ENCODE measurements around the gene NNT.
"Not testable (repeated sequence)": the region's sequence is repeated elsewhere in the genome, so short reads cannot be mapped to it uniquely, and the experiment has no call there.

NNT gene

GRCh38 chr5:43631182-43631910 is 28.4 kb downstream of the NNT start:
- peak; percentile 67 for DNase-seq (ENCODE audit: low read depth)

DNA sequence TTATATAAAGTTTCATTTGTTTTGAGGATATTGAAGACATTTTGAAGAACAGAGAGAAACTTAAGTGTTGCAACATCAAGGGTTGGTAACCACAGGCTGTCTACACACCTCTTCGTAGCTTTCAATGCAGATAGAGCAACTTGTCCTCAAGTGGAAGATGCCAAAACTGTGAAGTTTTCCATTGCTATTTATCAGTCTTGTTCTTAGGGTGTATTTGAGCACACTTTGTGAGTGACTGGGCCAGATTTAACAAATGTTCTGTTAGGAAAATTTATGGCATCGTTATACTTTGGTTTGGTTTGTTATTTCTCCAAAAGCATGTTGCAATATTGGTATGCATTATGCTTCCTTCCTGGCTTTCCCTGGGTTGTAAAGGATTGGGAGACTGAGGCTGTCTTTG is 31.6 kb downstream of the NNT start:
- DNase-seq (ENCODE audit: low read depth): no peak

GRCh38 chr5:43635374-43635773 is 32.4 kb downstream of the NNT start:
- no peak for DNase-seq (ENCODE audit: low read depth)

DNA sequence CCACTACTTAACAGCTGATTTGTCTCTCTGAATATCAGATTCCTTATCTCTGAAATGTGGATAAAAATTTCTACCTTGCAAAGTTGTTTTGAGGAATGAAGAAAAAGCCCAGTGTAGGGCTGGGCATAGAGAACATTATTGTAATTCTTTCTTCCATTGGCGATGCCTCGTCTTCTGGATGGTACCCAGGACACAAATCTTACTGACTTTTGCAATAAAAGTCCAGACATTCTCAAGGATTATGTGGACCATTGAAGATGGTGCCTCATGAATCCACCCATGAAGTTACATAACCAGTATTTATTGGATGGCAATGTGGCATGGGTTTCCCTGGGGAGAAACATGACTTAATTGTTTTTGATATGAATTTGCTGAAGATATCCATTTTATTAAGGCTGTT is 33.1 kb downstream of the NNT start:
- DNase-seq (ENCODE audit: low read depth): no peak

- DNase-seq (ENCODE audit: low read depth): no peak
Measured at GRCh38 chr5:43637416-43637815, 34.4 kb downstream of the NNT start.

- no peak for DNase-seq (ENCODE audit: low read depth)
Measured at GRCh38 chr5:43638107-43638506, 35.1 kb downstream of the NNT start.

- no peak for DNase-seq (ENCODE audit: low read depth)
Measured at GRCh38 chr5:43638546-43638945, 35.6 kb downstream of the NNT start.

DNA sequence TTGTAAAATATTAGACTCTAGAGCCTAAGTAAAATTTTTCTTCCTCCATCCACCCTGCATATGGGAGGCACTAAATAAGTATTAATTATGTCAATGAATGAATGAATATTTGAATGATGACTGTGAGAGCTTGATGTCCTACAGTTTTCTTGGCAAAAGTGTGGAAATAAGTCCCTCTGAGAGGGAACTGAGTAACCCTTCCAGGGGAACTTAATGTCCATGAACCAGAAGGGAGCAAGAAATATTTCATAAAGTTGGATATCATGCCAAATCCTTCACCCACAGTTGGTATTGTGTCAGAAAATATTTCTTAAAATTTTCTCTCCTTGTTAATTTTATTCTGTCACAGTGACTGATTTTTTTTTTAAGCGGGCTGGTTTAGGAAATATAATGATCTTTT is 36.6 kb downstream of the NNT start:
- DNase-seq (ENCODE audit: low read depth): no peak

- no peak for DNase-seq (ENCODE audit: low read depth)
Measured at GRCh38 chr5:43642428-43642827, 39.4 kb downstream of the NNT start.

GRCh38 chr5:43643327-43643726 is 40.3 kb downstream of the NNT start:
- DNase-seq (ENCODE audit: low read depth): no peak

DNA sequence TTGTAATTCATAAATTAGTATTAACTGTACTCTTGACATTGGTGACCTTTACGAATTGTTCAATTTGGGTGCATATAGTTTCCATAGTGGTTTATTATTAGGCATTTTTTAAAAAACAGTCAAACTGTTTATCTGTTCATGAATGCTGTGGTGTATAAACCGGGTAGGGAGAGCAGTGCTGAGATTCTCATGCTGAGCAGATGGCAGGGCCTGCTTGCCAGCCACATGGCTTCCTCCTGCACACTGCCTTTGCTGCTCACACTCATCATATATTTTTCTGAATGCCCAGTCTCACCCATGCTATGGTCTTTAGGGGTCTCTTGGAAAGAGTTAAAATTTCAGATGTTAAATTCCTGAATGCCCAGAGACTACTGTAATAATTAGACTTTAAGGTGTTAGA is 40.8 kb downstream of the NNT start:
- DNase-seq (ENCODE audit: low read depth): no peak

DNA sequence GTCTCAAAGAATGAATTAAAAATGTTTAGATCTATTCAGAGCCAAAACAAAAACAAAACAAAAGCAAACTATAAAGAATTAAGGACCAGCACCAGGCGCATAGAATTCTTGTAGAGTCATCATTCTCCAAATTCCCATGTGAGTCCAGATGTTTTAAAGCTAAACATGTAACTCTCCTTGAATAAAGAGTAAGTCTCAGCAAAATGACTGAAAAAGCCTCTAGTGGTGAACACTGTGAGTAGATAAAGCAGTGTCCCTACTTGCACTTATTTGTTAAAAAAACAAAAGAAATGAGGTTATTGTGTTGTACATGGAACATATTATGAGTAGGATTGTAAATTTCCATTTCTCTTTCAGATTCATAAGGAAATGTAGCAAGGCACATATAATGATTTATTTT is 44.0 kb downstream of the NNT start:
- DNase-seq (ENCODE audit: low read depth): no peak

- DNase-seq (ENCODE audit: low read depth): no peak
Measured at GRCh38 chr5:43647789-43648188, 44.8 kb downstream of the NNT start.

- DNase-seq (ENCODE audit: low read depth): peak; percentile 24
Measured at GRCh38 chr5:43648499-43649124, 45.6 kb downstream of the NNT start.

DNA sequence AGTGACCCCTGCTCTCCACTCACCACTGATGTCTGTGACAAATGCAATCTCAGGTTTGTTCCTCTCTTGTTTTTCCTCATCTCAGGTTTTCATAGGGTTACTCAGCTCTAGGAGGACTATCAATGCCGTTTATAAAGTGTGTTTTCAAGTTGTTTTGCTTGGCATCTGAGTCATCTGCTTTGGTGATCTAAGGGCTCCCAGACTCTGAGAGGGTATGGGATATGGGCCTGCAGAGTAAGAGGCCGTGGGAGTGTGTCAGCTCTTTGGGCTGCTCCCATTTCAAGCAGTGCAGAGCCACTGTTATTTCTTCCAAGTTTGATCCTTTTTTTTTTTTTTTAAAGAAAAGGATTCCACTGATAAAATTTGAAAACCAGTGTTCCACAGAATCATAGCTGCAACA is 46.3 kb downstream of the NNT start:
- DNase-seq (ENCODE audit: low read depth): no peak

DNA sequence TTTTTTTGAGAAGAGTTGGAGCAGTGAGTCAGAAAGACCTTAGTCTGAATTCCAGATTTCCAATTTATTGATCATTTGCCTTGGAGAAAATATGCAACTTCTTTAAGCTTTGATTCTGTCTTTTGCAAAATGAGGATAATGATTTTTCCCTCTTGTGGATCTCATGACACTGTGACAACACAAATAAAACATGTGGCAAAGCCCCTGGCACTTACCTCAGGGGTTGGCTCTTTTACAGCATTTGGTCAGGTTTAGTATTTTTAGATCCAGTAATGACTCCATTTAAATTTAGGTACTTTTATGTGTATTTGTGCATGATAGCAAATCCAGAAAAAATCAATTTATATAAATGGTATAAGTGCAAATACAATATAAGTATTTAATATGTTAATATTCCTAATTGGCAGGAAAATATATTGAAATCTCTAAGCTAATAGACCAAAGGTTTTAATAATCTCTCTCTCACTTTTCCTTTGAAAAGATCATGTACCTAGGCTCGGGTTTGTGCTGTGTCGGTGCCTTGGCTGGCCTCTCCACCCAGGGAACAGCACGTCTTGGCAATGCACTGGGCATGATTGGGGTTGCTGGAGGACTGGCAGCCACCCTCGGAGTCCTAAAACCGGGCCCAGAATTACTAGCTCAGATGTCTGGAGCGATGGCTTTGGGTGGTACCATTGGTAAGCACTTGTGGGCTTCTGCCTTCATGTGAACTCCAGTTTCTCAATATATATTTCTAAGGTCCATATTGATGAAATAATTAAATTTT is 49.7 kb downstream of the NNT start:
- DNase-seq (ENCODE audit: low read depth): no peak

DNA sequence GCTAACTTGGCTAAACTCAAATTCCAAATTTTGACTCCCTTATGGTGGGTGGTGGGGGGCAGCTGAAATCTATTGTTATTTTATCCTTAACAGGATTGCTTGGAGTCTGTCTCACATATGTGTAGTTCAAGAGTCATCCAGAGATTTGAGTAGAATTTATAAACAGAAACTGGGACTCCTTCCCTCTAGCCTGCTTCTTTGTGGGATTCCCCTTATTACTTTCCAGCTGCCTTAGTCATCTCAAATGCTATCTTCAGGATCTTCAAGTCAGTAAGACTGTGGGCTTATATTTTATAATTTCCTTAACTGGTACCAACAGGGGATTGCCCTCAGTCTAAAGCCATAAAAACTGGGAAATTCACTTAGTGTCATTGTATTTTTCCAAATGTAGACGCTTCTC is 55.5 kb downstream of the NNT start:
- DNase-seq (ENCODE audit: low read depth): peak; percentile 50

DNA sequence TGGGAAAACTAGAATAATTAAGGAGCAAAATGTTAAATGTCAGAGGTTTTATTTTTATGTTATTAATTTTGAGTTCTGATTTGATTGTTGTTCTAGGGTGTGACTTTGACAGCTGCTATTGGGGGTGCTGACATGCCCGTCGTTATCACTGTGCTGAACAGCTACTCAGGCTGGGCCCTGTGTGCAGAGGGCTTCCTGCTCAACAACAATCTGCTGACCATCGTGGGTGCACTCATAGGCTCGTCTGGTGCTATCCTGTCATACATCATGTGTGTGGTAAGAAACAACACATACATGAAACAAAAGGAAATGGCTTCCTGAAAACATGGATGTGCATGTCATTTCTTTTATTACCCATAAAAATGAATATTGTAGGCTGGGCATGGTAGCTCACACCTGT is 56.1 kb downstream of the NNT start:
- no peak for DNase-seq (ENCODE audit: low read depth)

DNA sequence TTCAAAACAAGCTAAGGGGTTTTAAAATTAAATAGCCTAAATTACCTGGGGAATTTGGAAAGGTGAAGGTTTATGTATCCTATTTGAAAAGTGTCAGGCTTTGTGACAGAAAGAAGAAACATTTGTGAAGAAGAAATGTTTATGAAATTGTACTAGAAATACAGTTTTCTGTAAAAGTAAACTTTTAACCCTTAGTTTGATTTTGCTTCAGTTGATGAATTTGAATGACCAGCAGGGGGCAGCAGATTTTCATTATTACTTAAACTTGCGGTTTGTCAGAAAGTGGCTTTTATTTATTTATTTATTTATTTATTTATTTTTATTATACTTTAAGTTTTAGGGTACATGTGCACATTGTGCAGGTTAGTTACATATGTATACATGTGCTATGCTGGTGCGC is 58.1 kb downstream of the NNT start:
- no peak for DNase-seq (ENCODE audit: low read depth)

DNA sequence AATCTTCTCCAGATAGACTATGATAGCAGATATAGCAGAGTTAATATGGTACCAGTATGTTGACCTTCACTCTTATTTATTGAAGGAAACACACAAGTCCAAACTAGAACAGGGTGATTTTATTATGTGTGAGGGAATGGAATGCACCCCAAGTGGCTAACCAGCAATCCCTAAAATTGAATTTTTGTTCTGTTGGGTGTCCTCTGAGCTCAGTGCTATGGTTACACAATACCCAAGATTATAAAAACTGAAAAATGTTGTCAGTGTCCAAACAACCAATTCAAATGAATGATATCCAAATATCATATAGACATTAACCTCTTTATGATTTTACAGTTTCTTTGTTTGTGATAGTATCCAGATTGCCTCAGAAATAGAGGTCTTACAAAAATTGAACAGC is 60.9 kb downstream of the NNT start:
- no peak for DNase-seq (ENCODE audit: low read depth)

DNA sequence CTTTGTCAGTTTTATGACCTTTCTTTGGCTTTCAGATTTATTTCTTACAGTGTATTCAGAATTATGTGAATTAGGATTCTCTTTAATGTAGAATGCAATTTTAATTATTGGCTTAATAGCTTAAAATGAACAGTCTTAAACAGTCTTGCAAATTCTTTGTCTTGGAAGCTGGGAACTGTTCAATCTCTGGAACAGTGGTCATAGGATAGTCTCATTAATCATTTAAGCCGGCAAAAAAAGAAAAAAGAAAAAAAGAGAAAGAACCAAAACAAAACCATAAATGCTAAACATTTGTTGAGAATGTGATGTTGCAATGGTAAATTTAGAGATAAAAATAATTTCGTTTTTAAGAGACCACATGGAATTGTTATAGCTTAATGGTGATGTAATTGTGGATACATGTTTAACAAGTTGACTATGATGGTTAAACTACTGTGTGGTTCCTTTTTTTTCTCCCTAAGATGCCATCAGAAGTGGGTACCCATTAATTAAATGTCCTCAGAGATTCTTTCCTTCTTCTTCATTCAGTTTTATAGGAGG is 61.6 kb downstream of the NNT start:
- no peak for DNase-seq (ENCODE audit: low read depth)

GRCh38 chr5:43665749-43666148 is 62.8 kb downstream of the NNT start:
- DNase-seq (ENCODE audit: low read depth): not testable (repeated sequence)

DNA sequence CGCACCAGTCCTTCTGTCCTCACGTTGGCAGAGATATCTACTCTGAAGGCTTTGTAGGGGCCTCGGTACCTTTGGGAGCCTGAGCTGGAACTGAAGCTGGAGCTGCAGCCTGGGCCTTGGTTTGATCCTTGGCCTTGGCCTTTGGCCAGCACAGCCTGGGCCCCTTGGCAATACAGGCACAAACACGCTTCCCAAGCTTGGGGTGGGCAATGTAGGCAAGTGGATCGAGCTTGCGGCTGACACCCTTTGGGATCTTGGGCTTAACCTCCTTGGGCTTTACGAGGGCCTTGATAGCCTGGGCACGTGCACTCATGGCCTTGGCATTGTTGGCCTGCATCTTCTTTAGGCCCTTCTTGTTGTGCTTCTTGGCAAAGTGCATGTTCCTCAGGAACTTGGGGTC is 63.7 kb downstream of the NNT start:
- not testable (repeated sequence) for DNase-seq (ENCODE audit: low read depth)

Measured in fibroblast of the conjunctiva (primary cell).